Astrocyte (in vitro differentiated cells and primary cell): Measurements from ENCODE around the gene GMPR2.

ENCODE experiments used
- EZH2 ChIP-seq: IDR thresholded peaks from 2 replicates; pipeline ENCODE4 v1.6.1; 2012; ENCODE audit warnings: mild to moderate bottlenecking, low read length, inconsistent platforms; ENCODE audit not compliant: insufficient read depth
- TF ChIP-seq, protein P1 (sequence below): IDR thresholded peaks from 2 replicates; pipeline ENCODE4 v1.5.1; 2011; ENCODE audit warnings: low read depth, mild to moderate bottlenecking, inconsistent platforms, low read length, moderate library complexity; ENCODE audit not compliant: insufficient read depth

GRCh38 chr14:24231263-24232120 lies 1.2 kb upstream of the GMPR2 start:
- TF ChIP-seq, protein P1, sequence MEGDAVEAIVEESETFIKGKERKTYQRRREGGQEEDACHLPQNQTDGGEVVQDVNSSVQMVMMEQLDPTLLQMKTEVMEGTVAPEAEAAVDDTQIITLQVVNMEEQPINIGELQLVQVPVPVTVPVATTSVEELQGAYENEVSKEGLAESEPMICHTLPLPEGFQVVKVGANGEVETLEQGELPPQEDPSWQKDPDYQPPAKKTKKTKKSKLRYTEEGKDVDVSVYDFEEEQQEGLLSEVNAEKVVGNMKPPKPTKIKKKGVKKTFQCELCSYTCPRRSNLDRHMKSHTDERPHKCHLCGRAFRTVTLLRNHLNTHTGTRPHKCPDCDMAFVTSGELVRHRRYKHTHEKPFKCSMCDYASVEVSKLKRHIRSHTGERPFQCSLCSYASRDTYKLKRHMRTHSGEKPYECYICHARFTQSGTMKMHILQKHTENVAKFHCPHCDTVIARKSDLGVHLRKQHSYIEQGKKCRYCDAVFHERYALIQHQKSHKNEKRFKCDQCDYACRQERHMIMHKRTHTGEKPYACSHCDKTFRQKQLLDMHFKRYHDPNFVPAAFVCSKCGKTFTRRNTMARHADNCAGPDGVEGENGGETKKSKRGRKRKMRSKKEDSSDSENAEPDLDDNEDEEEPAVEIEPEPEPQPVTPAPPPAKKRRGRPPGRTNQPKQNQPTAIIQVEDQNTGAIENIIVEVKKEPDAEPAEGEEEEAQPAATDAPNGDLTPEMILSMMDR, result no peak
- TF ChIP-seq EZH2, result no peak
